ENCODE measurements around the gene WWOX.

The WWOX gene

GRCh38 chr16:78932355-78932943 is 833.0 kb downstream of the WWOX start:
- DNase-seq, result no peak

- no peak for DNase-seq
Observed at GRCh38 chr16:78936060-78936459, 836.6 kb downstream of the WWOX start.

GRCh38 chr16:78939597-78939996 is 840.1 kb downstream of the WWOX start:
- DNase-seq, result no peak

- DNase-seq, result no peak
Observed at GRCh38 chr16:78942625-78943245, 843.3 kb downstream of the WWOX start.

GRCh38 chr16:78945336-78945735 is 845.9 kb downstream of the WWOX start:
- no peak for DNase-seq

- no peak for DNase-seq
Observed at GRCh38 chr16:78946556-78946955, 847.1 kb downstream of the WWOX start.

- no peak for DNase-seq
Observed at GRCh38 chr16:78950768-78951167, 851.3 kb downstream of the WWOX start.

GRCh38 chr16:78952630-78953029 is 853.2 kb downstream of the WWOX start:
- no peak for DNase-seq

GRCh38 chr16:78953526-78953925 is 854.1 kb downstream of the WWOX start:
- no peak for DNase-seq

GRCh38 chr16:78955206-78955605 is 855.8 kb downstream of the WWOX start:
- DNase-seq, result no peak

GRCh38 chr16:78956859-78957258 is 857.4 kb downstream of the WWOX start:
- no peak for DNase-seq

- DNase-seq, result no peak
Observed at GRCh38 chr16:78957317-78958100, 858.1 kb downstream of the WWOX start.

- DNase-seq, result no peak
Observed at GRCh38 chr16:78961464-78961863, 862.0 kb downstream of the WWOX start.

GRCh38 chr16:78962457-78962929 is 863.0 kb downstream of the WWOX start:
- no peak for DNase-seq

GRCh38 chr16:78967948-78968347 is 868.5 kb downstream of the WWOX start:
- DNase-seq, result no peak

- DNase-seq, result no peak
Observed at GRCh38 chr16:78969721-78970120, 870.3 kb downstream of the WWOX start.

GRCh38 chr16:78970650-78971049 is 871.2 kb downstream of the WWOX start:
- no peak for DNase-seq

GRCh38 chr16:78972006-78972405 is 872.6 kb downstream of the WWOX start:
- no peak for DNase-seq

- DNase-seq, result no peak
Observed at GRCh38 chr16:78972986-78973385, 873.5 kb downstream of the WWOX start.

- DNase-seq, result no peak
Observed at GRCh38 chr16:78976212-78976611, 876.8 kb downstream of the WWOX start.

GRCh38 chr16:78980825-78981224 is 881.4 kb downstream of the WWOX start:
- no peak for DNase-seq

- DNase-seq, result no peak
Observed at GRCh38 chr16:78982096-78982744, 882.8 kb downstream of the WWOX start.

- DNase-seq, result no peak
Observed at GRCh38 chr16:78984324-78984723, 884.9 kb downstream of the WWOX start.
